Motor neuron (in vitro differentiated cells): ENCODE results near the gene SQSTM1. TPM values are rescaled to one million over a fixed set of nuclear protein-coding genes. Genes with fewer than 3 reads are reported as not detected.
A peak's percentile ranks its signal among the peaks of the same experiment; 100 is the strongest.

ENCODE experiments used
- ATAC-seq, 8 experiments: fragments of 200-7000 bp; cut with Tn5 transposase; replicated peaks in 6 of 8; 2 replicates each; pipeline ENCODE4 v1.8.0; 2021; ENCODE audit warnings: mild to moderate bottlenecking in 8 of 8, moderate library complexity in 8 of 8
- H3K27ac ChIP-seq, 2 donors: fragments of 250-450 bp; sonication (Bioruptor Pico); 2 replicates each; pipeline ENCODE4 v1.9.0; 2021; ENCODE audit warnings: antibody characterized with exemption in 2 of 2, mild to moderate bottlenecking in 2 of 2, moderate library complexity in 1 of 2
- H3K4me1 ChIP-seq, 2 donors: fragments of 250-450 bp; sonication (Bioruptor Pico); replicated peaks in 1 of 2; 2 replicates each; pipeline ENCODE4 v1.6.1; 2021; ENCODE audit warnings: antibody characterized with exemption in 2 of 2, mild to moderate bottlenecking in 2 of 2, moderate library complexity in 1 of 2
- H3K4me3 ChIP-seq, 5 donors: fragments of 250-450 bp; sonication (Bioruptor Pico); 2 replicates each; pipeline ENCODE4 v1.9.0; 2021; ENCODE audit warnings: antibody characterized with exemption in 5 of 5, mild to moderate bottlenecking in 5 of 5, moderate library complexity in 4 of 5
- WGBS, 10 experiments: fragments of 450-650 bp; shearing (Covaris generic); methylation state at CpG; one replicate each; pipeline ENCODE4 v1.0.0; 2022; 5-methylcytosine and 5-hydroxymethylcytosine counted together
- in situ Hi-C, 9 experiments: fragments of 400-800 bp; cut with MboI; loops; one replicate each; pipeline ENCODE4 v1.15.0; 2021; ENCODE audit warnings: low sequenced_read_pairs in 9 of 9, low pct_unique_long_range_greater_than_20kb in 2 of 9; ENCODE audit not compliant: unreplicated experiment in 9 of 9
- total RNA-seq, 8 experiments: library from RNA; unstranded; fragments of 300-600 nt; gene quantifications; 2 replicates each; pipeline versions ENCODE4 v1.2.3 to v1.2.4, GENCODE V29; 2022

SQSTM1 gene
- total RNA-seq, 8 experiments from 2014 or later: 55.5 to 679 (median 128) TPM

DNA sequence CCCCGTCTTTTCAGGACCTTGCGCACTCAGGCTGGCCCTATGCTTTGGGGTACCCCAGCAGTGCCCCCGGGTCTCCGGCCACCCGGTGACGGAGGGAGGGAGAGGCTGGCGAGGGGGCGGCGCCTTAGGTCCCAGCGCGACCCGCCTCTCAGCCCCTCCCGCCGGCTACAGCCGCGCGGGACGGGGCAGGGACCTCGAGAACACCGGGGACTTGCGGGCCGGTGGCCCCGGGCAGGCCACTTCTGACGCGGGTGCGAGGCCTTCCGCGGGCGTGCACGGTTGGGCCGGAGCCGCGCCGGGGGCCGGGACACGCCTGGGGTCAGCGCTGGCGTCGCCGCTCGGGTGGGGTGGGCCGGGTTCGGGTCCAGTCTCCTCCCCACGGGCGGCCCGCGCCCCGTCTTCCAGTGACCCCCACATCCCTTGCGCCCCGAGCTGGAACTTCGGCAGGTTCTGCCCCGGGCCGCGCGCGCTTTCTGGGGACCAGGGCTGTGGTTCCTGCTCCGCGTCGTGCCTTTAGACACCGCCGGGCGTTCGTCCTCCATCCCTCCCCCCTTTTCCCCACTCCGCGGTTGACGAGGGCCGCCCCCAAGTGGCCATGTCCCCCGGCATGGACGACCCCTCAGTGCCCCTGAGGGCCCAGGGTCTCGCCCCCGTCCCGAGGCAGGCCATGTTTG lies 3.8 kb upstream of the SQSTM1 start:
- no peak for ATAC-seq
- Histone ChIP-seq H3K27ac (no peak overlapping the region), H3K4me1 (peaks cover 22 to 35% of the 10 kb centered on the region in 2 donors), H3K4me3 (peak overlapping the region in 3 of 5 donors; percentile 2 to 16 (median 15))
- in situ Hi-C loops: no loop called here
- WGBS, 10 experiments: 40% methylated on average over 2 of the region's 72 CpGs; no CpG with 5 or more reads in 9 of the 10 experiments

DNA sequence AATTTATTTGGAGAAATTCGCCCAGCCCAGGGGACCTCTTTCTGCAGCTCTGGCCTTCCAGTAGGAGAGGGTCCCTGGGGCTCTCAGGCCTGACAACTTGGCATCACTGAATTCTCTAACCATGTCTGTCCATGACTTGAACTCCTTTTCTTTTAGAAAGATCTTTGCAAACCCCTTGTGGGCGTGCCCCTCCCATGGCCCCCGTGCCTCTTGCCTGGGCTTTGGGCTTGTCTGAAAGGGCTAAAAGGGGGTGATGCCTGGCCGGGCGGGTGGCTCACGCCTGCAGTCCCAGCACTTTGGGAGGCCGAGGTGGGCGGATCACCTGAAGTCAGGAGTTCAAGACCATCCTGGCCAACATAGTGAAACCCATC lies 3.2 kb upstream of the SQSTM1 start:
- peaks cover 28 to 39% of the 10 kb centered on the region in 2 donors for H3K4me1 ChIP-seq
- no peak overlapping the region for H3K27ac ChIP-seq
- H3K4me3 ChIP-seq: peak overlapping the region in 2 of 5 donors; percentile 2 to 15
- 93 to 100% methylated on average over 1 to 3 of the region's 8 CpGs; no CpG with 5 or more reads in 8 of the 10 experiments for WGBS, 10 experiments
- ATAC-seq: no peak
- in situ Hi-C loops: no loop called here

DNA sequence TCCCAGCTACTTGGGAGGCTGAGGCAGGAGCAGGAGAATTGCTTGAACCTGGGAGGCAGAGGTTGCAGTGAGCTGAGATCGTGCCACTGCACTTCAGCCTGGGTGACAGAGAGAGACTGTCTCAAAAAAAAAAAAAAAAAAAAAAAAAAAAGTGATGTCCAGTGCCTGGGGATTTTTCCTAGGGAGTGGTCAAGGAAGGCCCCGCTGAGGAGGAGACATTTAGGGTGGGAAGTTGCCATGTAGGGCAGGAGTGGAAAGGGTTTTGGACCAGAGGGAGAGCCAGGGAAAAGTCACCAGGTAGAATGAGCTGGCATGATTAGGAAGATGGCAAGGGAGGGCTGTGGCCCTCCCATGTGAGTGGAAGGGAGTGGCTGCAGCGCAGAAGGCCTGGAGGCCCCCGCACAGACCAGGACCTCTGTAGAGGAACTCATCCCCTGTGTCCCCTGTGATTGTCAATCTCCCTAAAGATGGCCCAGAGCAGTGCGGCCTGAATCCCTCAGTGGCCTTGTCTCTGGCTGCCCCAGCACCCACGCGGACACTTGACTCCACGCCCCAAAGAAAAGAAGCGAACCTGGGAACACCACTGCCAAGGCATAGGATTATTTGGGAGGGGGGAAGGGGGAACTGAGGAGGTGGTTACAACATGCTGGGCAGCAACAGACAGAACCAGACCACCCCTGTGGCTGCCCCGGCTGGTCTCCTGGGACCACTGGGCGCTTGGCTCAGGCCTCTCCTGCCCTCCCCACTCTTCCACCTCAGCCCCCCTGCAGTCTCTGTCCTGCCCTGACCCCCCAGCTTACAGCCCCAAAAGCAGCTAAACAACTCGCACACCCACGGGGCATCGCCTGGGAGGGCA lies 2.6 kb upstream of the SQSTM1 start:
- 60 to 100% (median 81%) methylated on average over 1 to 7 of the region's 14 CpGs; no CpG with 5 or more reads in 2 of the 10 experiments for WGBS, 10 experiments
- no peak for ATAC-seq
- Histone ChIP-seq H3K4me3 (peak overlapping the region; percentile 13 to 77 (median 21)), H3K4me1 (peaks cover 29 to 42% of the 10 kb centered on the region in 2 donors), H3K27ac (peak overlapping the region; percentile 89 to 94)
- in situ Hi-C loops: no loop called here

DNA sequence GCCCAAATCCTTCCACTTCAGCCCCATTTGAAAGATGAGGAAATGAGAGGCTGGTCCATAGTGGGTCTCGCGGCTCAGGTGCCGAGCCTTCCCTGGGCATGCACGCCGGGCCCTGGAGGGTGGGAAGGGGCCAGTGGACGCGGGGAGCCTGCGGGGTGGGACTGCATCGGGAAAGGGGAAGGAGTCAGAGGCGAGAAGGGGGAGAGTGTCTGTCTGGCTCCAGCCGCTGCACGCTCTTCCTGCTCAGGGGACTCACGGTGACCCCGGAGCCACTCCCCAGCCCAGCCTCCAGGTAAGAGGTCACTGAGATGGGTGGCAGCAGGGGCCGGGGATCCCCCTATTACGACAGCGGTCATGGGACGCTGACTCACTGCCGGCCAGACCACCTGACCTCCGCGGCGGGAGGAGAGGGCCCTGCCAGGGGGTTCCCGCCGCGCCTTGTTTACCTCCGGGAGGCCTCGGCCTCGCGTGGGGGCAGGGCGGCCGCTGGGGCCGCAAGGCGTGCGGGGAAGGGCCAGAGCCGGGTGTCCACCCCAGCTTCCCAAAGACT lies 1.9 kb upstream of the SQSTM1 start:
- in situ Hi-C loops: no loop called here
- peak overlapping the region; percentile 13 to 77 (median 21) for H3K4me3 ChIP-seq

DNA sequence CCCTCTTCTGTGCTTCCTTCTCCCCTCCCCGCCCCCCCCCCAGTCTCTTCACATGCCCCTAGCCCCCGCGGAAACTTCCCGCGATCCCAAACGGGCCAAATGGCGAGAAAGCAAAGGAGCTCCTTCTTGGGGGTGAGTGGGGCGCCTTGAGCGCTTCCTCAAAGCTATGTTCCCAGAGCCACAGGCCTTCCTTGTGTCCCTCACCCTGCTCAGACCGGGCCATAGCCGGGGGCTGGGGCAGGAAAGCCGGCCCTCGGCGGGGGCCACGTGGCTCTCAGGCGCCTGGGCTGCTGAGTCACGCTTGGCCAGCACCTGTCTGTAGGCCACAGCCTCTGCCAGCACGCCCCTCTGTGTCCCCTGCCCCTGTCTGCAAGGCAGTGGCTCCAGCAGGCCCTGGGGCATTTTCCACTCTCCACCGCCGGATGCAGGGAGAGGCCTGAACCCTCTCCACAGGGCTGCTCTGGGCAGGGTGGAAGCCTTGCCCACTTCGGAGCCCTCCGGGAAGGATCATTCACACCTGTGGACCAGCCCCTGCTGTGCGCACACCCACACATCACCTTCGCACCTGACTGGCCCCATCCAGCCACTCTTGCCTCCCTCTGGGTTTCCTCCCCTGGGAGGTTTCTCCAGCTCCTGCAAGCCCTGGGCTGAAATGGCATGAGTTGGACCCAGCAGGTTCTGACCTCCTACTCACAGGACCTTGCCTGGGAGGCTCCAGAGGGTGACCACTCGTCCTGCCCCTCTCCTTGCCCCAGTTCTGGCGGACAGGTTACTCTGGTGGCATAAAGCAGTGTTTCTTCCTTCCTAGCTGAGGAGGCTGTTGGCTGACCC lies 1.2 kb upstream of the SQSTM1 start:
- Histone ChIP-seq H3K27ac (peak overlapping the region; percentile 89 to 94), H3K4me1 (peaks cover 29 to 42% of the 10 kb centered on the region in 2 donors), H3K4me3 (peak overlapping the region; percentile 13 to 92 (median 29))
- in situ Hi-C loops: no loop called here
- WGBS, 10 experiments: 21 to 24% methylated on average over 2 to 5 of the region's 26 CpGs; no CpG with 5 or more reads in 8 of the 10 experiments
- ATAC-seq: peak; percentile 21 to 69 (median 54)

More for the DNA sequence above, 1.9 kb upstream of the SQSTM1 start:
- WGBS, 10 experiments: 20% methylated on average over 1 of the region's 35 CpGs; no CpG with 5 or more reads in 9 of the 10 experiments
- Histone ChIP-seq H3K27ac (peak overlapping the region; percentile 89 to 94), H3K4me1 (peaks cover 29 to 42% of the 10 kb centered on the region in 2 donors)
- ATAC-seq: peak; percentile 45 to 74 (median 66)

DNA sequence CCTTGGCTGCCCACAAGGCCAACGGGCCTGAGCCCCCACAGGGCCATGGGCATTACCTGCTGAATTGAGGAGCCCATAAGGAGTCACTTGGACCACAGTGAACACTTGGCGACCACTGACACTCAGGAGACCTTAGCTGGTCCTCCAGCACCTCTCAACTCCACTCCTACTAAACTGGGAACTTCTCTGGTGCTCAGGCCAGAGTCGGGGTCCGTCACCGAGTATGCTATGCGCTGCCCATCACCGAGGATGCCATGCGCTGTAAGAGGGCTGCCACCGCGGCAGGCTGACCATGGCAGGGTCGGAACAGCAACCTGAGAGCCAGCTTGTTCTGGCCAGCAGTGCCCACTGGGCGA lies 600 bp upstream of the SQSTM1 start:
- ATAC-seq: no peak
- H3K4me1 ChIP-seq: peaks cover 29 to 42% of the 10 kb centered on the region in 2 donors
- in situ Hi-C loops: no loop called here
- H3K27ac ChIP-seq: peak overlapping the region; percentile 89 to 94
- peak overlapping the region; percentile 77 to 92 (median 89) for H3K4me3 ChIP-seq
- 0 to 22% (median 17%) methylated on average over 1 to 4 of the region's 12 CpGs; no CpG with 5 or more reads in 7 of the 10 experiments for whole genome bisulfite sequencing, 10 experiments

DNA sequence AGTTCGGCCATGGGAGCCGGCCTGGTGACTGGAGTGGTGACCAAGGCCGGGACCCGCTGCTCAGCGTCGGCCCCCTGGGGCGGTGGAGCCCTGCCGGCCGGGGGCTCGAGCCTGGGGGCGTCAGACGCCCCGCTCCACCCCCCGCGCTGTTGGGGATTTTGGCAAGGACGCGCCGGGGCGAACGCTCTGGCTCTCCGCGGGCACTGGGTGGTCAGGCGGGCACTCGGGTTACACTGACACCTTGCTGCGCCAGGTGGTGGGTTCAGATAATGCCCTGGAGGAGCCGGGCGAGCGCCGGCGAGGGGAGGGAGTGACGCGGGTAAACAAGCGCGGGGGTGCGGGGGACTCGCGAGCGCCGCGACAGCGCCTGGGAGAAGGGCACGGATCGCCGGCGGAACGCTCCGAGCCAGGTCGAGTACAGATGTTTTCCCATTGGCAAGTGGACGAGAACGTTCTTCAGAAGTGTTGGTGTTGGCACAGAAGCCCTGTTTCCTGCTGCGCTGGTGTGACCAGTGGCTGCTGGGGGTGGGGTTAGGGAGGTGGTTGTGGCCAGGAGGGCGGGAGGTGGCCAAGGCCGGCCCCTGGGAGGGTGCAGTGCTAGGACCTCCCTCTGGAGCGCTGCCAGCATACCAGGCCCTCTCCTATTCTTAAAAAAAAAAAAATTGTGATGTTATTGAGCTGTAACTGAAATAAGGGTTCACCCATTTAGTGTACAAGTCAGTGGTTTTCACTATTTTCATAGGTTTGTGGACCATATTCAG lies 773 bp downstream of the SQSTM1 start:
- WGBS, 10 experiments: 0 to 20% (median 1%) methylated on average over 1 to 7 of the region's 54 CpGs; no CpG with 5 or more reads in 6 of the 10 experiments
- peaks cover 29 to 40% of the 10 kb centered on the region in 2 donors for H3K4me1 ChIP-seq
- peak overlapping the region; percentile 77 to 92 (median 89) for H3K4me3 ChIP-seq
- in situ Hi-C loops: no loop called here
- H3K27ac ChIP-seq: peak overlapping the region; percentile 89 to 94
- ATAC-seq: peak; percentile 19 to 65 (median 32)

DNA sequence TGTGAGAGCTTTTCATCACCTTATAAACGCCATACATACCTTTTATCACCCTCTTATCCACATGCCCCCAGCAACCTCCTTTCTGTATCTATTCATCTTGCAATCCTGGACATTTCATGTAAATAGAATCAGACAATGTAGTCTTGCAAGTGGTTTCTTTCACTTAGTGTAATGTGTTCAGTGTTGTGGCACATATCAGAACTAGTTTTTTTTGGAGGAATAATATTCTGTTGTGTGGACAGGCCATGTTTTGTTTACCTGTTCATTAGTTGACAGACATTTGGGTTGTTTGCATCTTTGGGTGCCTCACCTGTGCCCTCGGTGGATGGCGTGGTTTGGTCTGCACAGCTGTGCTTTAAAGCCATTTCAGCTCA lies 1.3 kb downstream of the SQSTM1 start:
- Histone ChIP-seq H3K4me3 (peak overlapping the region; percentile 77 to 92 (median 89)), H3K27ac (no peak overlapping the region), H3K4me1 (peaks cover 29 to 34% of the 10 kb centered on the region in 2 donors)
- WGBS, 10 experiments: 40 to 94% (median 58%) methylated on average over 1 to 3 of the region's 3 CpGs; no CpG with 5 or more reads in 3 of the 10 experiments
- no peak for ATAC-seq
- in situ Hi-C loops: no loop called here

DNA sequence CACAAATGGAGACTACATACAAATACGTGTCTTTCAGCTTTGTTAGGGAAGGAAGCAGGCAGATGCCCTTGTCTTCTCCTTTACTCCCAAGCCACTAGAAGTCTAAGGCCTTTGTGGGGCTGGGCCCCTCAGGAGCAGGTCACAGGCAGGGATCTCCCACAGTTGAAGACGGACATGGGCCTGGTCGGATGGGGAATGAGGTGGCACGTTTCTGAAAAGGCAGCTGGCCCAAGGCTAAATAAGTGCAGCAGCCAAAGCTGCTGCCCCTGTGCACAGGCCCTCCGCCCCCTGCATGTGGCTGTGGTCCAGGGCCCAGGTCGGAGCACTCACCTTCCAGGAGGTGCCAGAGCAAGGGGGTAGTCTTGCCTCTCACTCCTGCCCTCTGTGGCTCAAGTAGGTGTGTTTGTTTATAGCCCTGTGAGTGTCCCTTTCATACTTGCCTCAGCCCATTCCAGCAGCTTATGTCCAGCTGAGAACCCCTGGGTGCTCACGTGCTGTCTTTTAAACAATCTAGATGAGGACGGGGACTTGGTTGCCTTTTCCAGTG lies 1.8 kb downstream of the SQSTM1 start:
- in situ Hi-C loops: no loop called here
- no peak for ATAC-seq
- H3K4me1 ChIP-seq: peaks cover 29 to 30% of the 10 kb centered on the region in 2 donors
- H3K4me3 ChIP-seq: peak overlapping the region; percentile 77 to 92 (median 89)
- H3K27ac ChIP-seq: no peak overlapping the region
- WGBS, 10 experiments: 23 to 75% (median 67%) methylated on average over 3 to 6 of the region's 8 CpGs; no CpG with 5 or more reads in 6 of the 10 experiments

DNA sequence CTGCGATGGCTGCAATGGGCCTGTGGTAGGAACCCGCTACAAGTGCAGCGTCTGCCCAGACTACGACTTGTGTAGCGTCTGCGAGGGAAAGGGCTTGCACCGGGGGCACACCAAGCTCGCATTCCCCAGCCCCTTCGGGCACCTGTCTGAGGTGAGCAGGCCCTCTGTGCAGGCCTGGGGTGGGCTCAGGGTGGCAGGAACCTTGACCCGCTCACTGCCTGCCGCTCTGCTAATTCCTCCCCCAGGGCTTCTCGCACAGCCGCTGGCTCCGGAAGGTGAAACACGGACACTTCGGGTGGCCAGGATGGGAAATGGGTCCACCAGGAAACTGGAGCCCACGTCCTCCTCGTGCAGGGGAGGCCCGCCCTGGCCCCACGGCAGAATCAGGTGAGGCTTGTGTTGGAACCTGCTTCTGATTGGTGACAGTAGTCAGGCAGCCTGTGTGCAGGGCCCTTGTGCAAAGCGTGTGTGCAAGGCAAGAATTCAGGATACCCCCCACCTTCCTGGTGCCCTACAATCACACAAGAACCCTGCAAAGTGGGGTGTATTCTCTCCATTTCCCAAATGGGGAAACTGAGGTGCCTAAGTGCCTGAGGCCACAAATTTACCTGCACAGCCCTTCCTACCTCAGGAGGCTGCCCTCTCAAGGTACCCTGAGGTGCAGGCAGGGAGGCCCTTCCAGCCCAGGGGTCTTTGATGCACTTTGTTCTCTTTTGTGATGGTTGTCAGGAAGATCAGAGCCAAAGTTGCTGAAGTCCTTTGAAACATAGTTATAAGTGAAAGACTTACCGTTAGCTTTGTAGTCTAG lies 3.4 kb downstream of the SQSTM1 start:
- ATAC-seq: no peak
- Histone ChIP-seq H3K4me1 (peaks cover 20 to 21% of the 10 kb centered on the region in 2 donors), H3K4me3 (no peak overlapping the region), H3K27ac (no peak overlapping the region)
- in situ Hi-C loops: no loop called here
- 40 to 100% (median 85%) methylated on average over 1 of the region's 22 CpGs; no CpG with 5 or more reads in 4 of the 10 experiments for WGBS, 10 experiments

DNA sequence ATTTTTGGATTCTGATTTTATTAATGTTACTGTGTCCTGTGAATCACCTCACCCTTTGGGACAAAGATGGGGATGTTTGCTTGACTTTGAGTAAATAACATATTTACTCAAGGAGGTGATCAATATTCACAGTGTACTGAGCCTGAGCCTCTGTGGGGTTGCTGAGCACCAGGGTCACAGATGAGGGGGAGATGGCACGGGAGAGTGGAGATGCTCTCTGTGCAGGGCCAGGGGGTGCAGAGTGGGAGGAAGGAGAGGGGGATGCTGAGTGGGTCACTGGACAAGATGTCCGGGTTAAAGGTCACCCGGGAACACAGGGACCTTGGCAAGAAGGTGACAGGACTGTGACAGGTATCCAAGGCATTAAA lies 4.0 kb downstream of the SQSTM1 start:
- no peak overlapping the region for H3K27ac ChIP-seq
- in situ Hi-C loops: no loop called here
- peaks cover 15% of the 10 kb centered on the region in 2 donors for H3K4me1 ChIP-seq
- H3K4me3 ChIP-seq: no peak overlapping the region
- ATAC-seq: no peak
- WGBS, 10 experiments: 100% methylated on average over 1 to 2 of the region's 3 CpGs; no CpG with 5 or more reads in 6 of the 10 experiments
